Liver (tissue), 9 donors: ENCODE results near the gene USP30. TPM values are rescaled to one million over a fixed set of nuclear protein-coding genes. Genes with fewer than 3 reads are reported as not detected.

ENCODE experiments used
- DNase-seq: peaks from one replicate; pipeline ENCODE4 v3.0.0-alpha.2; 2017; ENCODE audit warnings: low spot score
- H3K27ac ChIP-seq, 2 donors: one replicate each; pipeline ENCODE4 v1.7.0; 2013; ENCODE audit warnings: inconsistent platforms in 2 of 2, low read length in 2 of 2, control low read depth in 1 of 2, low read depth in 1 of 2, mild to moderate bottlenecking in 1 of 2
- H3K27me3 ChIP-seq, 4 donors: one replicate each; pipeline versions ENCODE4 v1.6.1 to v1.7.0; 2013; ENCODE audit warnings: low read length in 3 of 4, inconsistent platforms in 1 of 4, mild to moderate bottlenecking in 1 of 4, moderate library complexity in 1 of 4; ENCODE audit not compliant: control insufficient read depth in 4 of 4, insufficient read depth in 4 of 4
- H3K36me3 ChIP-seq, 4 donors: one replicate each; pipeline versions ENCODE4 v1.6.1 to v1.7.0; 2013; ENCODE audit warnings: low read length in 3 of 4, mild to moderate bottlenecking in 3 of 4, low read depth in 1 of 4, moderate library complexity in 1 of 4; ENCODE audit not compliant: control insufficient read depth in 4 of 4, insufficient read depth in 3 of 4
- H3K4me1 ChIP-seq, 4 donors: one replicate each; pipeline versions ENCODE4 v1.6.1 to v1.7.0; 2013; ENCODE audit warnings: low read length in 3 of 4, mild to moderate bottlenecking in 3 of 4, moderate library complexity in 1 of 4; ENCODE audit not compliant: control insufficient read depth in 4 of 4, insufficient read depth in 4 of 4
- H3K4me3 ChIP-seq, 3 donors: one replicate each; pipeline versions ENCODE4 v1.6.1 to v1.7.0; 2013; ENCODE audit warnings: low read length in 3 of 3, control low read depth in 1 of 3, low read depth in 1 of 3, mild to moderate bottlenecking in 1 of 3
- H3K9ac ChIP-seq, 2 donors: one replicate each; pipeline ENCODE4 v1.7.0; 2013; ENCODE audit warnings: low read length in 2 of 2, mild to moderate bottlenecking in 2 of 2, moderate library complexity in 2 of 2, control low read depth in 1 of 2, low read depth in 1 of 2
- H3K9me3 ChIP-seq, 4 donors: one replicate each; pipeline versions ENCODE4 v1.6.1 to v1.7.0; 2013; ENCODE audit warnings: low read length in 3 of 4; ENCODE audit not compliant: control insufficient read depth in 4 of 4
- ATF3 ChIP-seq: IDR thresholded peaks from 2 replicates; pipeline ENCODE4 v1.6.1; 2016; ENCODE audit warnings: antibody characterized with exemption
- CTCF ChIP-seq: fragments of 150-350 bp; IDR thresholded peaks from 2 replicates; pipeline ENCODE4 v1.5.1; 2017; ENCODE audit warnings: improper control_type of control experiment, low read depth, low read length; ENCODE audit not compliant: missing input control
- EGR1 ChIP-seq, 2 donors: IDR thresholded peaks; 2 replicates each; pipeline ENCODE4 v1.6.1; 2016 to 2018; ENCODE audit warnings: antibody characterized with exemption in 2 of 2, low read depth in 2 of 2
- FOXA1 ChIP-seq: IDR thresholded peaks from 2 replicates; pipeline ENCODE4 v1.6.1; 2016; ENCODE audit warnings: antibody characterized with exemption
- FOXA2 ChIP-seq: IDR thresholded peaks from 2 replicates; pipeline ENCODE4 v1.6.1; 2016; ENCODE audit warnings: antibody characterized with exemption
- GABPA ChIP-seq, 2 donors: IDR thresholded peaks in 1 of 2; conservative IDR thresholded peaks in 1 of 2; 2 replicates each; pipeline ENCODE4 v1.6.1; 2016; ENCODE audit warnings: antibody characterized with exemption in 2 of 2, mild to moderate bottlenecking in 1 of 2, moderate library complexity in 1 of 2
- HNF4A ChIP-seq, 2 donors: conservative IDR thresholded peaks; 2 replicates each; pipeline ENCODE4 v1.6.1; 2016; ENCODE audit warnings: antibody characterized with exemption in 2 of 2, mild to moderate bottlenecking in 2 of 2
- JUND ChIP-seq, 2 donors: IDR thresholded peaks; 2 replicates each; pipeline ENCODE4 v1.6.1; 2016; ENCODE audit warnings: antibody characterized with exemption in 2 of 2
- MAX ChIP-seq: IDR thresholded peaks from 2 replicates; pipeline ENCODE4 v1.6.1; 2016; ENCODE audit warnings: antibody characterized with exemption
- NR2F2 ChIP-seq: IDR thresholded peaks from 2 replicates; pipeline ENCODE4 v1.6.1; 2016; ENCODE audit warnings: antibody characterized with exemption
- RAD21 ChIP-seq, 2 donors: IDR thresholded peaks; 2 replicates each; pipeline ENCODE4 v1.6.1; 2016; ENCODE audit warnings: antibody characterized with exemption in 2 of 2, mild to moderate bottlenecking in 2 of 2
- REST ChIP-seq: IDR thresholded peaks from 2 replicates; pipeline ENCODE4 v1.6.1; 2016; ENCODE audit warnings: antibody characterized with exemption, mild to moderate bottlenecking
- RXRA ChIP-seq, 2 donors: IDR thresholded peaks; 2 replicates each; pipeline ENCODE4 v1.6.1; 2017 to 2018; ENCODE audit warnings: antibody characterized with exemption in 2 of 2, mild to moderate bottlenecking in 1 of 2
- ZBTB33 ChIP-seq: IDR thresholded peaks from 2 replicates; pipeline ENCODE4 v1.6.1; 2016; ENCODE audit warnings: antibody characterized with exemption
- WGBS: extraction: QIAGEN DNeasy Blood & Tissue Kit; methylation state at CpG from one replicate; pipeline ENCODE4 v1.1.7; 2013; 5-methylcytosine and 5-hydroxymethylcytosine counted together
- polyA plus RNA-seq, 2 donors: library from polyadenylated mRNA; stranded (reverse) in 1 of 2; unstranded in 1 of 2; fragments of 200-250 nt in 1 of 2; fragments of >200 nt in 1 of 2; fragmentation: Nextera tagmentation in 1 of 2; extraction: Ambion mirVana in 1 of 2; gene quantifications; one replicate each; pipeline versions ENCODE4 v1.2.1 to v1.2.3, GENCODE V29; 2013 to 2015
- total RNA-seq, 2 donors: library from RNA; depleted of rRNA; stranded (reverse); fragments of >200 nt; gene quantifications; one replicate each; pipeline ENCODE4 v1.2.3, GENCODE V29; 2014
- donor health status: healthy.
- donor health status: healthy.
- donor health status: healthy.
- donor health status: healthy.
- donor health status: healthy.

Gene USP30
- total and polyA plus RNA-seq, 4 donors: 6.4 to 12.1 (median 9.4) TPM

- Histone ChIP-seq H3K27me3 (no peaks in the 10 kb centered on the region), H3K9ac (no peak overlapping the region), H3K4me3 (no peak overlapping the region), H3K4me1 (no peaks in the 10 kb centered on the region), H3K36me3 (no peaks in the 10 kb centered on the region), H3K9me3 (no peaks in the 10 kb centered on the region), H3K27ac (no peak overlapping the region)
- no peak for DNase-seq
- 71% methylated on average over 2 of the region's 2 CpGs for WGBS
- no peak for TF ChIP-seq ZBTB33
- TF ChIP-seq JUND (IDR thresholded peaks at IDR 0.05): no peak
- TF ChIP-seq NR2F2: no peak
- TF ChIP-seq RXRA (IDR thresholded peaks at IDR 0.05): no peak
- no peak for TF ChIP-seq REST
- no peak for TF ChIP-seq ATF3
- no peak for TF ChIP-seq CTCF
Observed at GRCh38 chr12:109010259-109010658, 42.1 kb upstream of the USP30 start.

GRCh38 chr12:109014984-109015765 is 37.2 kb upstream of the USP30 start:
- H3K27me3 ChIP-seq: no peaks in the 10 kb centered on the region
- DNase-seq: no peak
- H3K4me3 ChIP-seq: no peak overlapping the region
- no peak overlapping the region for H3K9ac ChIP-seq
- no peak overlapping the region for H3K27ac ChIP-seq
- no peaks in the 10 kb centered on the region for H3K36me3 ChIP-seq
- WGBS: 87% methylated on average over 6 of the region's 6 CpGs
- H3K9me3 ChIP-seq: no peaks in the 10 kb centered on the region
- no peaks in the 10 kb centered on the region for H3K4me1 ChIP-seq
- TF ChIP-seq CTCF (no peak), REST (no peak), FOXA2 (no peak), NR2F2 (no peak), RAD21 (IDR thresholded peaks at IDR 0.05) (no peak), GABPA (IDR thresholded peaks at IDR 0.05 in 1 of 2, conservative IDR thresholded peaks at IDR 0.05 in 1 of 2) (no peak), JUND (IDR thresholded peaks at IDR 0.05) (no peak), FOXA1 (no peak), MAX (no peak), RXRA (IDR thresholded peaks at IDR 0.05) (no peak), EGR1 (IDR thresholded peaks at IDR 0.05; ENCODE audit: low read depth in 2 of 2) (no peak), HNF4A (conservative IDR thresholded peaks at IDR 0.05) (no peak)
